Measurements from ENCODE around the gene EFR3B. TPM values are rescaled to one million over a fixed set of nuclear protein-coding genes. Genes with fewer than 3 reads are reported as not detected.

The EFR3B gene
- total RNA-seq, 1 experiment from 2014 or later = 8.9 TPM

- TF ChIP-seq ZBTB43 (CRISPR knock-in tag; IDR thresholded peaks at IDR 0.05) (no peak), PRDM15 (CRISPR knock-in tag; IDR thresholded peaks at IDR 0.05) (no peak), SOX15 (CRISPR knock-in tag; IDR thresholded peaks at IDR 0.05) (no peak), ZNF416 (CRISPR knock-in tag; IDR thresholded peaks at IDR 0.05) (no peak), ATF2 (CRISPR knock-in tag; IDR thresholded peaks at IDR 0.05; ENCODE audit: borderline replicate concordance, low read depth) (no peak), CREM (CRISPR knock-in tag; IDR thresholded peaks at IDR 0.05) (no peak), ZBTB21 (CRISPR knock-in tag; IDR thresholded peaks at IDR 0.05; ENCODE audit: borderline replicate concordance) (no peak)
These were observed 39.4 kb downstream of the EFR3B start (continued) for GRCh38 chr2:25081237-25081790.

GRCh38 chr2:25082002-25082622 lies 40.2 kb downstream of the EFR3B start:
- H3K4me1 Mint-ChIP-seq = peaks cover 8% of the 10 kb centered on the region
- H3K27ac Mint-ChIP-seq = no peak overlapping the region
- POLR2A ChIA-PET = no interaction called here
- peaks cover 4% of the 10 kb centered on the region for H3K27me3 Mint-ChIP-seq (ENCODE audit: low read depth)
- H3K36me3 Mint-ChIP-seq = no peaks in the 10 kb centered on the region
- no peak for TF ChIP-seq MAX (CRISPR knock-in tag; IDR thresholded peaks at IDR 0.05)
- no peak for TF ChIP-seq HMGXB4 (CRISPR knock-in tag; IDR thresholded peaks at IDR 0.05)
- TF ChIP-seq ARID4B (CRISPR knock-in tag; IDR thresholded peaks at IDR 0.05; ENCODE audit: borderline replicate concordance) = no peak
- no peak for TF ChIP-seq IRF1 (CRISPR knock-in tag; IDR thresholded peaks at IDR 0.05)
- no peak for TF ChIP-seq HMGA2 (CRISPR knock-in tag; IDR thresholded peaks at IDR 0.05)
- TF ChIP-seq E2F5 (CRISPR knock-in tag; IDR thresholded peaks at IDR 0.05) = no peak
- TF ChIP-seq ATF3 (CRISPR knock-in tag; conservative IDR thresholded peaks at IDR 0.05) = no peak
- TF ChIP-seq NFYB (CRISPR knock-in tag; conservative IDR thresholded peaks at IDR 0.05; ENCODE audit: low read depth) = no peak
- TF ChIP-seq ZNF219 (CRISPR knock-in tag; IDR thresholded peaks at IDR 0.05; ENCODE audit: borderline replicate concordance) = no peak
- no peak for TF ChIP-seq RELA (CRISPR knock-in tag; IDR thresholded peaks at IDR 0.05; ENCODE audit: borderline replicate concordance)
- CTCF ChIA-PET = interaction anchor here (0.8 kb wide), 1 partner anchor 47 kb away, joined by 4 read pairs; no protein-coding TSS in a partner anchor
- H3K4me3 Mint-ChIP-seq = no peak overlapping the region
- ATAC-seq (no peak), DNase-seq (ENCODE audit: low spot score) (no peak)
- H3K9me3 Mint-ChIP-seq = no peaks in the 10 kb centered on the region

Data from WTC11 (cell line).